ENCODE measurements around the gene COX19. TPM values are rescaled to one million over a fixed set of nuclear protein-coding genes. Genes with fewer than 3 reads are reported as not detected.

COX19 gene
- total and polyA plus RNA-seq, 12 donors, result 3.7 to 9.1 (median 6.1) TPM

GRCh38 chr7:983004-983615 lies 7.8 kb upstream of the COX19 start, which contains the start of gene CYP2W1:
Gene CYP2W1, plus strand, starts transcription at chr7:983181. Its CDS starts 31 bp downstream, at chr7:983212.
- Histone ChIP-seq H3K36me3 (no peaks in the 10 kb centered on the region), H3K27ac (no peak within 1 kb of the TSS), H3K9me3 (no peaks in the 10 kb centered on the region), H3K4me3 (no peak within 1 kb of the TSS), H3K27me3 (peaks cover 7 to 50% (median 46%) of the 10 kb centered on the region in 7 donors), H3K4me1 (peaks cover 0 to 12% (median 1%) of the 10 kb centered on the region in 9 donors)
- ATAC-seq, result no peak
- no peak for DNase-seq
- no peak for TF ChIP-seq CTCF (IDR thresholded peaks at IDR 0.05)
- 72 to 74% methylated on average over 34 of the region's 34 CpGs for WGBS, 2 donors
- intact Hi-C loops (cut with DNase I), result loop anchor here in 1 of 10 donors (10.0 kb wide), 1 partner anchor 172 kb away; no protein-coding TSS in a partner anchor

- Histone ChIP-seq H3K4me3 (no peak overlapping the region), H3K27me3 (peaks cover 6 to 45% (median 40%) of the 10 kb centered on the region in 7 donors), H3K9me3 (no peaks in the 10 kb centered on the region), H3K36me3 (no peaks in the 10 kb centered on the region), H3K4me1 (peaks cover 0 to 12% (median 0%) of the 10 kb centered on the region in 9 donors), H3K27ac (no peak overlapping the region)
- no peak for ATAC-seq
- no peak for TF ChIP-seq CTCF (IDR thresholded peaks at IDR 0.05)
- DNase-seq, result no peak
- WGBS, 2 donors, result 65 to 79% methylated on average over 10 of the region's 10 CpGs
- intact Hi-C loops (cut with DNase I), result loop anchor here in 1 of 10 donors (10.0 kb wide), 1 partner anchor 172 kb away; no protein-coding TSS in a partner anchor
These were observed 7.2 kb upstream of the COX19 start for GRCh38 chr7:982511-983003.

- H3K27ac ChIP-seq, result no peak overlapping the region
- H3K36me3 ChIP-seq, result no peaks in the 10 kb centered on the region
- no peak for DNase-seq
- no peak for ATAC-seq
- peaks cover 0 to 12% (median 0%) of the 10 kb centered on the region in 9 donors for H3K4me1 ChIP-seq
- intact Hi-C loops (cut with DNase I), result loop anchor here in 1 of 10 donors (10.0 kb wide), 1 partner anchor 173 kb away; no protein-coding TSS in a partner anchor
- WGBS, 2 donors, result 84 to 87% methylated on average over 19 of the region's 19 CpGs
- no peaks in the 10 kb centered on the region for H3K9me3 ChIP-seq
- peaks cover under 1 to 39% (median 34%) of the 10 kb centered on the region in 7 donors for H3K27me3 ChIP-seq
- no peak overlapping the region for H3K4me3 ChIP-seq
- TF ChIP-seq CTCF (IDR thresholded peaks at IDR 0.05), result no peak
These were observed 6.6 kb upstream of the COX19 start for GRCh38 chr7:981793-982510.

GRCh38 chr7:979886-980571 lies 4.7 kb upstream of the COX19 start:
- 61 to 63% methylated on average over 15 of the region's 15 CpGs for WGBS, 2 donors
- no peak for TF ChIP-seq CTCF (IDR thresholded peaks at IDR 0.05)
- intact Hi-C loops (cut with DNase I), result loop anchor here in 1 of 10 donors (10.0 kb wide), 1 partner anchor 175 kb away; no protein-coding TSS in a partner anchor
- no peak overlapping the region for H3K27ac ChIP-seq
- DNase-seq (no peak), ATAC-seq (peak in 3 of 8 donors; percentile 29 to 56 (median 37))
- peaks cover 0 to 12% (median 4%) of the 10 kb centered on the region in 9 donors for H3K4me1 ChIP-seq
- H3K36me3 ChIP-seq, result no peaks in the 10 kb centered on the region
- H3K27me3 ChIP-seq, result peaks cover 0 to 22% (median 16%) of the 10 kb centered on the region in 7 donors
- no peaks in the 10 kb centered on the region for H3K9me3 ChIP-seq
- H3K4me3 ChIP-seq, result no peak overlapping the region
